ENCODE data around the gene CNOT1.

GRCh38 chr16:58515871-58516767, 113.5 kb downstream of the CNOT1 start:
- TF ChIP-seq CTCF (IDR thresholded peaks at IDR 0.05; ENCODE audit: low read depth, low read length), result no peak
- no peak for TF ChIP-seq EZH2phosphoT487 (IDR thresholded peaks at IDR 0.05; ENCODE audit: low read depth)
